ENCODE data around the gene APEX2.

GRCh38 chrX:54978448-54978847 lies 21.7 kb upstream of the APEX2 start:
- TF ChIP-seq, protein P1, sequence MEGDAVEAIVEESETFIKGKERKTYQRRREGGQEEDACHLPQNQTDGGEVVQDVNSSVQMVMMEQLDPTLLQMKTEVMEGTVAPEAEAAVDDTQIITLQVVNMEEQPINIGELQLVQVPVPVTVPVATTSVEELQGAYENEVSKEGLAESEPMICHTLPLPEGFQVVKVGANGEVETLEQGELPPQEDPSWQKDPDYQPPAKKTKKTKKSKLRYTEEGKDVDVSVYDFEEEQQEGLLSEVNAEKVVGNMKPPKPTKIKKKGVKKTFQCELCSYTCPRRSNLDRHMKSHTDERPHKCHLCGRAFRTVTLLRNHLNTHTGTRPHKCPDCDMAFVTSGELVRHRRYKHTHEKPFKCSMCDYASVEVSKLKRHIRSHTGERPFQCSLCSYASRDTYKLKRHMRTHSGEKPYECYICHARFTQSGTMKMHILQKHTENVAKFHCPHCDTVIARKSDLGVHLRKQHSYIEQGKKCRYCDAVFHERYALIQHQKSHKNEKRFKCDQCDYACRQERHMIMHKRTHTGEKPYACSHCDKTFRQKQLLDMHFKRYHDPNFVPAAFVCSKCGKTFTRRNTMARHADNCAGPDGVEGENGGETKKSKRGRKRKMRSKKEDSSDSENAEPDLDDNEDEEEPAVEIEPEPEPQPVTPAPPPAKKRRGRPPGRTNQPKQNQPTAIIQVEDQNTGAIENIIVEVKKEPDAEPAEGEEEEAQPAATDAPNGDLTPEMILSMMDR (IDR thresholded peaks at IDR 0.05), result no peak
- no peak for TF ChIP-seq POLR2A (IDR thresholded peaks at IDR 0.05)
